Osteoblast (primary cell): ENCODE measurements around the gene CEP57. TPM values are rescaled to one million over a fixed set of nuclear protein-coding genes. Genes with fewer than 3 reads are reported as not detected.
"Not testable (repeated sequence)": the region's sequence is repeated elsewhere in the genome, so short reads cannot be mapped to it uniquely, and the experiment has no call there.

ENCODE experiments used
- DNase-seq: peaks from one replicate; pipeline ENCODE4 v3.0.0; 2011; ENCODE audit warnings: low spot score, mixed read lengths; ENCODE audit not compliant: insufficient read length; ENCODE audit errors: missing footprints
- H2AFZ ChIP-seq: 2 replicates; pipeline ENCODE4 v1.6.0; 2011; ENCODE audit warnings: mild to moderate bottlenecking, low read length
- H3K27ac ChIP-seq: 2 replicates; pipeline ENCODE4 v1.5.1; 2011; ENCODE audit warnings: mild to moderate bottlenecking, low read depth, low read length, moderate library complexity
- H3K27me3 ChIP-seq: 2 replicates; pipeline ENCODE4 v1.6.0; 2012; ENCODE audit warnings: mild to moderate bottlenecking, control low read depth, inconsistent platforms, low read length, moderate library complexity; ENCODE audit not compliant: insufficient read depth
- H3K36me3 ChIP-seq: 2 replicates; pipeline ENCODE4 v1.5.1; 2011; ENCODE audit warnings: mild to moderate bottlenecking, low read length, control low read depth, moderate library complexity; ENCODE audit not compliant: insufficient read depth
- H3K4me1 ChIP-seq: 2 replicates; pipeline ENCODE4 v1.5.1; 2011; ENCODE audit warnings: mild to moderate bottlenecking, low read length, control low read depth, moderate library complexity; ENCODE audit not compliant: insufficient read depth
- H3K4me2 ChIP-seq: 2 replicates; pipeline ENCODE4 v1.6.0; 2011; ENCODE audit warnings: mild to moderate bottlenecking, low read length; ENCODE audit not compliant: insufficient read depth
- H3K4me3 ChIP-seq: fragments of 200-600 bp; sonication (generic); 3 replicates; pipeline ENCODE4 v1.5.1; 2012; ENCODE audit warnings: mild to moderate bottlenecking, low read length, inconsistent platforms; ENCODE audit not compliant: insufficient read depth
- H3K79me2 ChIP-seq: 2 replicates; pipeline ENCODE4 v1.6.0; 2012; ENCODE audit warnings: mild to moderate bottlenecking, low read length, control low read depth, inconsistent platforms; ENCODE audit not compliant: insufficient read depth
- H3K9me3 ChIP-seq: 2 replicates; pipeline ENCODE4 v1.5.1; 2011; ENCODE audit warnings: low read depth, low read length, control low read depth
- H4K20me1 ChIP-seq: 2 replicates; pipeline ENCODE4 v1.6.0; 2012; ENCODE audit warnings: mild to moderate bottlenecking, low read length, control low read depth; ENCODE audit not compliant: insufficient read depth
- total RNA-seq: library from RNA; depleted of rRNA; stranded (reverse); fragments of >200 nt; gene quantifications from 2 replicates; pipeline ENCODE4 v1.2.3, GENCODE V29; 2012
- TF ChIP-seq, protein P1 (sequence below): IDR thresholded peaks from 2 replicates; pipeline ENCODE4 v1.5.1; 2011; ENCODE audit warnings: mild to moderate bottlenecking, low read depth, low read length, moderate library complexity; ENCODE audit errors: extremely low read depth

CEP57 gene
- total RNA-seq, 1 donor = 42.7 TPM

DNA sequence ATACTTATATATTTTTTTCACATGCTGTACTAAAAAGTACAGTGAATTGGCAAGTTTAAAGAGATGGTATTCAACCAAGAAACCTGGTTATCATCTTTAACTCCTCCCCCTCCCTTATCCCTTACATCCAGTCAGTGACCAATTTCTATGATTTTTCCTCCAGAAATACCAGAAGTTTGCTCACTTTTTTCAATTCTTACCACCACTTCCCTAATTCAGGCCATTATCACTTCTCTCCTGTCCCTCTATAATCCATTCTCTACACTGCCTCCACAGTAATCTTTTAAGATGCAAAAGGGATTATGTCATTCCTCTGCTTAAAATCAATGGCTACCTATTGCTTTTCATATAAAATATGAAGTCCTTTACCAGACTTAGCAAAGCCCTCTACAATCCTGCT is 62.8 kb downstream of the CEP57 start:
- no peaks in the 10 kb centered on the region for H4K20me1 ChIP-seq
- peaks cover 17% of the 10 kb centered on the region for H3K36me3 ChIP-seq
- no peaks in the 10 kb centered on the region for H3K9me3 ChIP-seq
- no peak overlapping the region for H3K4me2 ChIP-seq
- DNase-seq = no peak
- peaks cover 27% of the 10 kb centered on the region for H3K4me1 ChIP-seq
- no peaks in the 10 kb centered on the region for H3K79me2 ChIP-seq
- no peak overlapping the region for H3K27ac ChIP-seq
- no peak overlapping the region for H2AFZ ChIP-seq
- TF ChIP-seq, protein P1, sequence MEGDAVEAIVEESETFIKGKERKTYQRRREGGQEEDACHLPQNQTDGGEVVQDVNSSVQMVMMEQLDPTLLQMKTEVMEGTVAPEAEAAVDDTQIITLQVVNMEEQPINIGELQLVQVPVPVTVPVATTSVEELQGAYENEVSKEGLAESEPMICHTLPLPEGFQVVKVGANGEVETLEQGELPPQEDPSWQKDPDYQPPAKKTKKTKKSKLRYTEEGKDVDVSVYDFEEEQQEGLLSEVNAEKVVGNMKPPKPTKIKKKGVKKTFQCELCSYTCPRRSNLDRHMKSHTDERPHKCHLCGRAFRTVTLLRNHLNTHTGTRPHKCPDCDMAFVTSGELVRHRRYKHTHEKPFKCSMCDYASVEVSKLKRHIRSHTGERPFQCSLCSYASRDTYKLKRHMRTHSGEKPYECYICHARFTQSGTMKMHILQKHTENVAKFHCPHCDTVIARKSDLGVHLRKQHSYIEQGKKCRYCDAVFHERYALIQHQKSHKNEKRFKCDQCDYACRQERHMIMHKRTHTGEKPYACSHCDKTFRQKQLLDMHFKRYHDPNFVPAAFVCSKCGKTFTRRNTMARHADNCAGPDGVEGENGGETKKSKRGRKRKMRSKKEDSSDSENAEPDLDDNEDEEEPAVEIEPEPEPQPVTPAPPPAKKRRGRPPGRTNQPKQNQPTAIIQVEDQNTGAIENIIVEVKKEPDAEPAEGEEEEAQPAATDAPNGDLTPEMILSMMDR = no peak
- H3K27me3 ChIP-seq = no peaks in the 10 kb centered on the region
- no peak overlapping the region for H3K4me3 ChIP-seq

DNA sequence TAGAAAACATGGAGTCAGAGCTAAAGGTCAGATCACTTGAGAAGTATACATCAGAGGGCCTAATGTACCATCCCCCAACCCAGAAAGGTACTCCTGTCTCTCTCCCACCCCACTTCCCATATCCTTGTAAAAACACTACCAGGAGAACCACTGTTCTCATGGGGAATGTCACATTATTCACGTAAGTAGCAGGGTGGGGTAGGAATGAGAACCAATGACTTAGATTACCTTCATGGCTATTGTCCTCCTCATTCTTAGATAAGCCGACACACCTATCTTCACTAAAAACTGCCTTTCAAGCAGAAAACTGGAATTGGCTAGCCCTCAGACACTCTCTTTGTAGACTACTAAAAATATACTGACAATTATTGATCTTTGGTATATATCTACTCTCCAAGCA is 63.6 kb downstream of the CEP57 start:
- peaks cover 19% of the 10 kb centered on the region for H3K36me3 ChIP-seq
- no peak overlapping the region for H3K4me3 ChIP-seq
- TF ChIP-seq, protein P1 = no peak
- peaks cover 20% of the 10 kb centered on the region for H3K4me1 ChIP-seq
- H2AFZ ChIP-seq = no peak overlapping the region
- no peaks in the 10 kb centered on the region for H3K9me3 ChIP-seq
- H3K79me2 ChIP-seq = no peaks in the 10 kb centered on the region
- H3K27me3 ChIP-seq = no peaks in the 10 kb centered on the region
- no peaks in the 10 kb centered on the region for H4K20me1 ChIP-seq
- H3K27ac ChIP-seq = no peak overlapping the region
- H3K4me2 ChIP-seq = no peak overlapping the region
- no peak for DNase-seq

DNA sequence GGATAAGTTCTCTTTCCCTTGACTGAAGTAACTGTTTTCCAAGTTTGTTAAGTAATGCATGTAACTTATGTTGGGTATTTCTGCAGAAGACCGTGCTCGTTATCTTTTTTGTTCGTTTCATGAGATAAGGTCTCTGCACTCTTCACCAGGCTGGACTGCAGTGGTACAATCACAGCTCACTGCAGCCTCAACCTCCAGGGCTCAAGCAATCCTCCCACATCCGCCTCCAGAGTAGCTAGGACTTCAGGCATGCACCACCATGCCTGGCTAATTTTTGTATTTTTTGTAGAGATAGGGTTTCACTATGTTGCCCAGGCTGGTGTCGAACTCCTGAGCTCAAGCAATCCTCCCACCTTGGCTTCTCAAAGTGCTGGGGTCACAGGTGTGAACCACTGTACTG is 64.1 kb downstream of the CEP57 start:
- H3K79me2 ChIP-seq, H2AFZ ChIP-seq, H4K20me1 ChIP-seq, DNase-seq, H3K4me3 ChIP-seq, H3K9me3 ChIP-seq, H3K27me3 ChIP-seq, H3K4me2 ChIP-seq, H3K27ac ChIP-seq: not testable (repeated sequence)
- Histone ChIP-seq H3K36me3 (peaks cover 19% of the 10 kb centered on the region), H3K4me1 (peaks cover 15% of the 10 kb centered on the region)

DNA sequence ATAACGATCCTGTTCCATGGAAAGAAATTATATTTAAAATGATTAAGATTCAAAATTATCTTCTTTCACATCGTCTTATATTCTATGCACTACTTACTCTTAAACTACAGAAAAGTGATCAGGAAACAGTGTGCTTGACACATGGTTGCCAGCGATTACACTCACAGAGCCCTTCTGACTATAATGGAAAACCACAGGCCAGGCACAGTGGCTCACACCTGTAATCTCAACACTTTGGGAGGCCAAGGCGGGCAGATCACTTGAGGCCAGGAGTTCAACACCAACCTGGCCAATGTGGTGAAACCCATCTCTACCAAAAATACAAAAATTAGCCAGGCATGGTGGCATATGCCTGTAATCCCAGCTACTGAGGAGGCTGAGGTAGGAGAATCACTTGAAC is 69.7 kb downstream of the CEP57 start:
- not testable (repeated sequence) for H3K27me3 ChIP-seq, H4K20me1 ChIP-seq, H3K9me3 ChIP-seq, H3K79me2 ChIP-seq, H3K4me2 ChIP-seq, H3K27ac ChIP-seq, H3K4me3 ChIP-seq, H2AFZ ChIP-seq, DNase-seq
- Histone ChIP-seq H3K4me1 (peaks cover 21% of the 10 kb centered on the region), H3K36me3 (peaks cover 15% of the 10 kb centered on the region)

DNA sequence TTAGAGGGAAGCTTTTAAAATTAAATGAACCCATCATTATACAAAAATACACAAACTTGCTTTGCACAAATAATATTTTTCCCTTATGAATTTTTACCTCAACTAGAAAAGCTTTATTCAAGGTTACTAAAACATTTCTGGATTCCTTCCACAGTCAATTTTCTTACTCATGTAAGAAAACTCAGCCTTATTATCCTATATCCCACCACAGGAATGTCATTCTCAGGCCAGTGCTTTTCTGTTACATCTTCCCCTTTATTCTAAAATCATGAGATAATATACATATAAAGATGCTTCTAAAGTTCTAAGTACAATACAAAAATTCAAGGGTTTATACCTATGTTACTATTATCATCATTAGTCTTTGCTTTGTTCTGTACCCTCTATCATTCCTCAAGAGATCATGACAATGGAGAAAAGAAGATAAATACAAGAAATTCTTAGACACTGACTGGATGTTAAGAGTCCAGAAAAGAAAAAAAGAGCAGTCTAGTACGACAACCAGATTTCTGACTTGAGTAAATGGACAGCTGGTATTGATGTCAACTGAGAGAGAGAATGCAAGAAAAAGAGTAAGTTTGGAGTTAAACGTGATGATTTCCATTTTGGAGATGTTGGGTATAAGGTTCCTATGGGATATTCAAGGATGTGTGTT is 73.3 kb downstream of the CEP57 start:
- H3K4me2 ChIP-seq = peak overlapping the region; percentile 68
- TF ChIP-seq, protein P1 = no peak

More for the DNA sequence above, 73.3 kb downstream of the CEP57 start:
- Histone ChIP-seq H2AFZ (no peak overlapping the region), H4K20me1 (no peaks in the 10 kb centered on the region), H3K79me2 (peaks cover 16% of the 10 kb centered on the region), H3K4me1 (peaks cover 21% of the 10 kb centered on the region), H3K9me3 (no peaks in the 10 kb centered on the region), H3K27ac (peak overlapping the region; percentile 91), H3K27me3 (no peaks in the 10 kb centered on the region), H3K4me3 (peak overlapping the region; percentile 36), H3K36me3 (peaks cover 7% of the 10 kb centered on the region)
- no peak for DNase-seq
